Suprapubic skin (tissue), 4 donors: Measurements from ENCODE around the gene CCDC169.

Source experiments
- EP300 ChIP-seq: sonication (generic); formaldehyde crosslinking; IDR thresholded peaks from one replicate; pipeline ENCODE4 v1.6.1; 2017; ENCODE audit warnings: antibody characterized with exemption
- POLR2A ChIP-seq, 2 donors: fragments of 450-650 bp; IDR thresholded peaks; one replicate each; pipeline ENCODE4 v1.6.1; 2017; ENCODE audit warnings: antibody characterized with exemption in 2 of 2, mild to moderate bottlenecking in 2 of 2, moderate library complexity in 2 of 2
- POLR2AphosphoS5 ChIP-seq, 3 donors: sonication (generic); formaldehyde crosslinking; IDR thresholded peaks; one replicate each; pipeline ENCODE4 v1.6.1; 2017; ENCODE audit warnings: antibody characterized with exemption in 3 of 3
- TF ChIP-seq, protein P1 (sequence below), 2 donors: fragments of 200-600 bp in 1 of 2; fragments of 450-650 bp in 1 of 2; sonication (generic) in 1 of 2; IDR thresholded peaks; one replicate each; pipeline ENCODE4 v1.5.1; 2016 to 2019; ENCODE audit warnings: antibody characterized with exemption in 2 of 2, mild to moderate bottlenecking in 1 of 2, moderate library complexity in 1 of 2

DNA sequence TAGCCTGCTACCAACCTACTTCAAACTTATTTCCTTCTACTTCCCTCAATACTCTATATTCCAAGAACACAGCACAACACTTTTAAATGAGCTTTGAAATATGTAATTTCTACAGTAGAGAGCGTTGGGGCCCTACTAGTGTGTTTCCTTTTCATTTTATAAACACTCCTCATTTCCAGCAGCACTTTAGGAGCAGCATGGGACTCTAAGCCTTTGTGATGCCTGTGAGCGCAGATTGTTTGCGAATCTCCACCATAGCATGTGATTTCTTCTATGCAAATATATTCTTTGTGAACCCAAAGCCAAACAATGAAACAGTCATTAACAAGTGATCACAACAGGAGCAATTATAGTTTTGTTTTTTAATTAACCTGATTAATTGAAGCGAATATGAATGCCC, 86.9 kb downstream of the CCDC169 start:
- TF ChIP-seq POLR2A (IDR thresholded peaks at IDR 0.05) (no peak), POLR2AphosphoS5 (IDR thresholded peaks at IDR 0.05) (no peak), EP300 (no peak)
- TF ChIP-seq, protein P1, sequence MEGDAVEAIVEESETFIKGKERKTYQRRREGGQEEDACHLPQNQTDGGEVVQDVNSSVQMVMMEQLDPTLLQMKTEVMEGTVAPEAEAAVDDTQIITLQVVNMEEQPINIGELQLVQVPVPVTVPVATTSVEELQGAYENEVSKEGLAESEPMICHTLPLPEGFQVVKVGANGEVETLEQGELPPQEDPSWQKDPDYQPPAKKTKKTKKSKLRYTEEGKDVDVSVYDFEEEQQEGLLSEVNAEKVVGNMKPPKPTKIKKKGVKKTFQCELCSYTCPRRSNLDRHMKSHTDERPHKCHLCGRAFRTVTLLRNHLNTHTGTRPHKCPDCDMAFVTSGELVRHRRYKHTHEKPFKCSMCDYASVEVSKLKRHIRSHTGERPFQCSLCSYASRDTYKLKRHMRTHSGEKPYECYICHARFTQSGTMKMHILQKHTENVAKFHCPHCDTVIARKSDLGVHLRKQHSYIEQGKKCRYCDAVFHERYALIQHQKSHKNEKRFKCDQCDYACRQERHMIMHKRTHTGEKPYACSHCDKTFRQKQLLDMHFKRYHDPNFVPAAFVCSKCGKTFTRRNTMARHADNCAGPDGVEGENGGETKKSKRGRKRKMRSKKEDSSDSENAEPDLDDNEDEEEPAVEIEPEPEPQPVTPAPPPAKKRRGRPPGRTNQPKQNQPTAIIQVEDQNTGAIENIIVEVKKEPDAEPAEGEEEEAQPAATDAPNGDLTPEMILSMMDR (IDR thresholded peaks at IDR 0.05) = no peak
